Measurements from ENCODE around the gene SEZ6L. TPM values are rescaled to one million over a fixed set of nuclear protein-coding genes. Genes with fewer than 3 reads are reported as not detected.

Gene SEZ6L
- polyA plus RNA-seq, 1 donor (not counting 4 experiments of a cell fraction or from before 2014, with no cell fraction given) = not detected

- no peaks in the 10 kb centered on the region for H4K20me1 ChIP-seq (ENCODE audit: control insufficient read depth, extremely low read depth, insufficient read depth, low read length)
- no peak overlapping the region for H3K4me2 ChIP-seq (ENCODE audit: control insufficient read depth, extremely low read depth, insufficient read depth, low read depth, low read length)
- TF ChIP-seq, protein P1, sequence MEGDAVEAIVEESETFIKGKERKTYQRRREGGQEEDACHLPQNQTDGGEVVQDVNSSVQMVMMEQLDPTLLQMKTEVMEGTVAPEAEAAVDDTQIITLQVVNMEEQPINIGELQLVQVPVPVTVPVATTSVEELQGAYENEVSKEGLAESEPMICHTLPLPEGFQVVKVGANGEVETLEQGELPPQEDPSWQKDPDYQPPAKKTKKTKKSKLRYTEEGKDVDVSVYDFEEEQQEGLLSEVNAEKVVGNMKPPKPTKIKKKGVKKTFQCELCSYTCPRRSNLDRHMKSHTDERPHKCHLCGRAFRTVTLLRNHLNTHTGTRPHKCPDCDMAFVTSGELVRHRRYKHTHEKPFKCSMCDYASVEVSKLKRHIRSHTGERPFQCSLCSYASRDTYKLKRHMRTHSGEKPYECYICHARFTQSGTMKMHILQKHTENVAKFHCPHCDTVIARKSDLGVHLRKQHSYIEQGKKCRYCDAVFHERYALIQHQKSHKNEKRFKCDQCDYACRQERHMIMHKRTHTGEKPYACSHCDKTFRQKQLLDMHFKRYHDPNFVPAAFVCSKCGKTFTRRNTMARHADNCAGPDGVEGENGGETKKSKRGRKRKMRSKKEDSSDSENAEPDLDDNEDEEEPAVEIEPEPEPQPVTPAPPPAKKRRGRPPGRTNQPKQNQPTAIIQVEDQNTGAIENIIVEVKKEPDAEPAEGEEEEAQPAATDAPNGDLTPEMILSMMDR (optimal IDR thresholded peaks at IDR 0.05 in 1 of 3, IDR thresholded peaks at IDR 0.05 in 1 of 3, conservative IDR thresholded peaks at IDR 0.05 in 1 of 3; ENCODE audit: extremely low read depth in 1 of 3, insufficient read depth in 2 of 3, low read length in 3 of 3) = no peak
- TF ChIP-seq EZH2 (IDR thresholded peaks at IDR 0.05; ENCODE audit: low read length) = no peak
- H3K4me3 ChIP-seq (ENCODE audit: control insufficient read depth in 2 of 3, extremely low read depth in 1 of 3, insufficient read depth in 2 of 3, low read depth in 1 of 3, low read length in 3 of 3) = no peak overlapping the region
- no peaks in the 10 kb centered on the region for H3K27me3 ChIP-seq (ENCODE audit: control insufficient read depth, extremely low read depth, insufficient read depth, low read length)
- no peak overlapping the region for H3K9ac ChIP-seq (ENCODE audit: control insufficient read depth, extremely low read depth, insufficient read depth, low read length)
- H3K27ac ChIP-seq (ENCODE audit: control insufficient read depth, insufficient read depth, low read length) = no peak overlapping the region
- FAIRE-seq = no peak
- H3K36me3 ChIP-seq (ENCODE audit: control insufficient read depth in 2 of 2, extremely low read depth in 1 of 2, insufficient read depth in 2 of 2, low read length in 2 of 2) = no peaks in the 10 kb centered on the region
- no peak for DNase-seq (ENCODE audit: low read depth, low spot score)
- no peaks in the 10 kb centered on the region for H3K4me1 ChIP-seq (ENCODE audit: control insufficient read depth, extremely low read depth, insufficient read depth, low read length)
- no peak overlapping the region for H2AFZ ChIP-seq (ENCODE audit: control insufficient read depth, low read length)
- no peaks in the 10 kb centered on the region for H3K79me2 ChIP-seq (ENCODE audit: control insufficient read depth, insufficient read depth, low read length)
- H3K9me3 ChIP-seq (ENCODE audit: control insufficient read depth, low read depth, low read length) = no peaks in the 10 kb centered on the region
- H3K9me1 ChIP-seq (ENCODE audit: control insufficient read depth, extremely low read depth, insufficient read depth, low read length) = no peaks in the 10 kb centered on the region
- dilution Hi-C loops (cut with MboI; ENCODE audit: extremely low pct_ligation_motif_present, low sequenced_read_pairs) = no loop called here
Measured at GRCh38 chr22:26409719-26410335, 240.6 kb downstream of the SEZ6L start.

GRCh38 chr22:26410386-26410785, 241.1 kb downstream of the SEZ6L start:
- H3K4me2 ChIP-seq (ENCODE audit: control insufficient read depth, extremely low read depth, insufficient read depth, low read depth, low read length) = no peak overlapping the region
- H3K4me1 ChIP-seq (ENCODE audit: control insufficient read depth, extremely low read depth, insufficient read depth, low read length) = no peaks in the 10 kb centered on the region
- no peaks in the 10 kb centered on the region for H4K20me1 ChIP-seq (ENCODE audit: control insufficient read depth, extremely low read depth, insufficient read depth, low read length)
- dilution Hi-C loops (cut with MboI; ENCODE audit: extremely low pct_ligation_motif_present, low sequenced_read_pairs) = no loop called here
- no peak for TF ChIP-seq EZH2 (IDR thresholded peaks at IDR 0.05; ENCODE audit: low read length)
- TF ChIP-seq, protein P1 (optimal IDR thresholded peaks at IDR 0.05 in 1 of 3, IDR thresholded peaks at IDR 0.05 in 1 of 3, conservative IDR thresholded peaks at IDR 0.05 in 1 of 3; ENCODE audit: extremely low read depth in 1 of 3, insufficient read depth in 2 of 3, low read length in 3 of 3) = no peak
- H3K9me1 ChIP-seq (ENCODE audit: control insufficient read depth, extremely low read depth, insufficient read depth, low read length) = no peaks in the 10 kb centered on the region
- H3K9ac ChIP-seq (ENCODE audit: control insufficient read depth, extremely low read depth, insufficient read depth, low read length) = no peak overlapping the region
- H3K9me3 ChIP-seq (ENCODE audit: control insufficient read depth, low read depth, low read length) = no peaks in the 10 kb centered on the region
- H3K36me3 ChIP-seq (ENCODE audit: control insufficient read depth in 2 of 2, extremely low read depth in 1 of 2, insufficient read depth in 2 of 2, low read length in 2 of 2) = no peaks in the 10 kb centered on the region
- no peaks in the 10 kb centered on the region for H3K27me3 ChIP-seq (ENCODE audit: control insufficient read depth, extremely low read depth, insufficient read depth, low read length)
- no peak for DNase-seq (ENCODE audit: low read depth, low spot score)
- no peak overlapping the region for H3K4me3 ChIP-seq (ENCODE audit: control insufficient read depth in 2 of 3, extremely low read depth in 1 of 3, insufficient read depth in 2 of 3, low read depth in 1 of 3, low read length in 3 of 3)
- H2AFZ ChIP-seq (ENCODE audit: control insufficient read depth, low read length) = no peak overlapping the region
- no peak for FAIRE-seq
- H3K27ac ChIP-seq (ENCODE audit: control insufficient read depth, insufficient read depth, low read length) = no peak overlapping the region
- H3K79me2 ChIP-seq (ENCODE audit: control insufficient read depth, insufficient read depth, low read length) = no peaks in the 10 kb centered on the region
